HG03558 (cell line): Measurements from ENCODE around the gene DNM3.
"Not testable (repeated sequence)": the region's sequence is repeated elsewhere in the genome, so short reads cannot be mapped to it uniquely, and the experiment has no call there.

Experiments
- ATAC-seq: cut with Tn5 transposase; IDR thresholded peaks from one replicate; pipeline ENCODE4 v1.9.1; 2021; ENCODE audit warnings: moderate number of reproducible peaks; ENCODE audit not compliant: unreplicated experiment; ENCODE audit errors: extremely low read depth

DNM3 gene

DNA sequence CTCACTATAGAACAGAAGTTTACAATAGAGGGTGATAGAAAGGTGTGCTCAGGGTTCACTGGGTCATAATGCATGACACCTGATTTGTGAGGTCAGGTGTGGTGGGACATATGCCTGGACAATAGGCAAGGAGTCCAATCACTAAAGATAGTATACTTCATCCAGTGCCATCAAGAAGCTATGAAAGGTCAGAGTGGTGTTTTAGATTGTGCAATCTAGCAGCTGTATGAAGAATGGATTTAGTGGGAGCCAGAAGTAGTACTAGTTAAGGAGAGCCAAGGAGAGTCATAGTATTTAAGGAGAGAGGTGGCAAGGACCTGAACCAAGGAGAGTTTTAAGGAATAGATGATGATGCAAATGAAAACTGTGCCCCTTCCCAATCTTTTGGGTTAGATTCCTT is 498.5 kb downstream of the DNM3 start:
- ATAC-seq: no peak

DNA sequence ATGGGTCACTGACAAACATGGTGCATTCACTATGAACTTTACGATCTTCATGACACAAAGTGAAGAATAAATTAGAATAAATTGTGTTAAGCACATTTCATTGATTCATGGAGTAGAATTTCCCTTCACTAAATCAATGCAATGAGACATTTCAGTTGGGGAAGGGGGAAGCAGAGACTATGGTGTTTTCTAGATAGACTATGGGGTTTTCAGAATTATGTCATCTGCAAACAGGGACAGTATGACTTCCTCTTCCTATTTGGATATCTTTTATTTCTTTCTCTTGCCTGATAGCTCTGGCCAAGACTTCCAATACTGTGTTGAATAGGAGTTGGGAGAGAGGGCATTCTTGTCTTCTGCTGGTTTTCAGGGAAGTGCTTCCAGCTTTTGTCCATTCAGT is 499.2 kb downstream of the DNM3 start:
- no peak for ATAC-seq

DNA sequence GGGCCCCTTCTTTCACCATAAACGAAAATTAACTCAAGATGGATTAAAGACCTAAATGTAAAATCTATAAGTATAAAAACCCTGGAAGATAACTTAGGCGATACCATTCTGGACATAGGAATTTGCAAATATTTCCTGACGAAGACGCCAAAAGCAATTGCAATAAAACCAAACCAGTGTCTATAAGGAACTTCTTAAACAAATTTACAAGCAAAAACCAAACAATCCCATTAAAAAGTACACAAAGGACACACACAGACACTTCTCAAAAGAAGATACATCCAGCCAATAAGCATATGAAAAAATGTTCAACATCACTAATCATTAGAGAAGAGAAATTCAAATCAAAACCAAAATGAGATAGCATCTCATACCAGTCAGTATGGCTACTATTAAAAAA is 500.4 kb downstream of the DNM3 start:
- ATAC-seq: no peak

DNA sequence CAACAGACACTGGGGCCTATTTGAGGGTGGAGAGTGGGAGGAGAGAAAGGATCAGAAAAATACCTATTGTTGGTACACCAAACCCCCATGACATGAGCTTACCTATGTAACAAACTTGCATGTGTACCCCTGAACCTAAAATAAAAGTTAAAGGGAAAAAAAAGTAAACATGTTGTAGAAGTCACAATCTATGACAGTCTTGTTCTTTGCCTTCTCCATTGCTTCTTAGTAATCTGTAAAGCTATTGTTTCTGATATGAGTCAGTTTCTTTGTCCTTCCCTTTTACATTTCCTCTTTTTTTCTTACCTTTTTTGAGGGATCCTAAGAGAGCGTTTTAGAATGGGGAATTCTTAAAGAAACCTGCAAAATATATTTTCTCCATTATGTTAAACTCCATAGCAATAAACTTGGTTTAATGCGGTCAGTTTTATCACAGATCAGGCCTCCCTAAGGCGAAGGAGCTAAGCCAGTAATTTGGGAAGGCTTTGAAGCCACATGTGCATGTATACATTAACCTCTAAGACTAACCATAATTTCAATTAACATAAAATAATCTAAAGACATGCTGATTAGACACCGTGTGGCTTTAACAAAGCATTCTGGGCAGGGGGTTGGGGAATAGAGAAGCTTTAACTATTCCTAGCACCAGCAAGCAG is 501.4 kb downstream of the DNM3 start:
- ATAC-seq: peak; percentile 25

DNA sequence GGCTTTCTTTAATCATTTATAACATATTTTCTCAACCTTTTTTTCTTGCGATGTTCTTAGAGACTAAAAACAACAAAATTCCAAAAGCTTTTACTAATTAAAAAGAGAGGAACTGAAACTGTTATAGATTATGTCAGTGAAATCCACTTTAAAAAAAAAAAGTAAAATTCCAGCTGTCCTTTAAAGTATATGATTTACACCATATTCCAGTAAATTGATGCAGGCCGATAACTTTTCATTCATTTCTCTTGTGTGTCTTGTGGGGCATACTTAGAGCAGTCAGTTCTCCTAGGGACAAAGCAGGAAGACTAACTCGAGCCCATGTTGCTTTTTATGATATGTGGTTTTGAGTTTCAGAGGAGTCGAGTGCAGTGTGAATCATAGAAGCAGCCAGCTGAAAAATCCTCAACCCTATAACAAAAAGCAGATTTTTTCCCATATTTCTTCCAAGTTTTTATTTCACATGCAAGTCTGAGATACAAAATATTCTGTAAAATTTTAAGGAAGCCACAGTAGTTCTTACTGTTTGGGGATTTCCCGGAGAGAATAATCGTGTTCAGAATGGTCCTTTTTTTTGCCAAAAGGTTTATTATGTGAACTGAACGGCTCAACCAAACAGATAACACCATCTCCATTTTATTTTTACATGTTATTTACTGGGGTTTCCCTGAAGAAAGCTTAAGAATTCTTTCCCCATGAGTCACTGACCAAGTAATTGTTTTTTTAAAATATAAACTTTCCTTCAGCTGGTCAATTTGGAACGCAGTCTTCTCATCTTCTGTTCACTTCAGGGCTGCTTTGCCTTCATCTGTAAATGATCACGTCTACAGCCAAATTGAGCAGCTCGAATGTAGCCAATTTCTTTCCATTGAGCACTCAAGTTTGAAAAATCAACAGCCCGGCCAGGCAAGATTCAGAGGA is 502.2 kb downstream of the DNM3 start:
- no peak for ATAC-seq

DNA sequence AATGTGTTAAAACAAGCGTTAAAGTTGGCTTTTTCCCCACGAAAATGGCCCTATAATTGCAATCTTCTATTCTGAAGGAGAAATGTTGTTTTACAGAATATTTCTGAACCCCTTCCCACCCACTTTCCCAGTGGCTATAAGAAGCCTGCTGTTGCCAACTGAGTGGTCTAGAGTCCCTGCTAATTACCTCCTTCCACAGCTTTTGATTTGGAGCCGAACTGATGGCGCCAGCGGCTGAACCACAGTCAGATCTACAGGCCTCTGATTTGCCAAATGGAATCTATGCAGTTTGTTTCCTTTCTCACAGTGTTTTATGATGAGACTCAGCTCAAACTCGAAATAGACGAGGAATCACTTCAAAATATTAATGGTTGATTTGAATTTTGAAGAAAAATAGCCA is 503.1 kb downstream of the DNM3 start:
- no peak for ATAC-seq

DNA sequence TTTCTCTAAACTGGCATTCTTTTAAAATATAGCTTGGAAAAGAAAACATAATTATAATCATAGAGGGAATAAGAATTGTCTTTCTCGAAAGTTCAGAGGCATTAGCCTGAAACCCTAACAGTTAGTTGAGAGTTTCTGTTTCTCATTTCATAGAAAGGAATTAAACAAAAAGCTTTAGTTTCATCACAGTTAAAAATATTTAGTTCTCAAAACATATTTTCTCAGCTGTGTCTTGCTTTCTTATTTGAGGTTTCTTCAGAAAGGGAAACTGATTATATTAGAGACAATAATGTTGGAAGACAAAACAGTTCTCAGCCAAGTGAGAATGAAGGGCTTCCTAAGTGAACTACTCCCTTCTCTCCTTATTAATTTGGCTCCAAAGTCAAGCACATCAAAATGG is 503.8 kb downstream of the DNM3 start:
- no peak for ATAC-seq

DNA sequence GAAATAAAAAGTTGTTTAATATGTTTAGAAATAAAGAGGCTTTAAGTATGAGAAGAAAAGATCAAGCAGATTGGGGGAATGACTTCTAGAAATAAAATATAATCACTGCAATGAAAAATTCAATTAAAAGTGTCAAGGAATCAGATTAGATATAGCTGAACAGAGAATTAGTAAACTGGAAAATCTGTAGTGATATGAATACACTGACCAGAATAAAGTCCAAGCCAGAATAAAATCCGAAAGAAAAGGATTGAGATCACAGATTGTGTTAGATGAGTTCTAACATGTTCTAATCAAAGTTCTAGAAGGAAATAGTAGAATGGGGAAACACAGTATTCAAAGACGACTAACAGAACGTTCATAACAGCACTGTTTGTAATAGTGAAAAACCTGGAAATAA is 506.1 kb downstream of the DNM3 start:
- ATAC-seq: no peak

DNA sequence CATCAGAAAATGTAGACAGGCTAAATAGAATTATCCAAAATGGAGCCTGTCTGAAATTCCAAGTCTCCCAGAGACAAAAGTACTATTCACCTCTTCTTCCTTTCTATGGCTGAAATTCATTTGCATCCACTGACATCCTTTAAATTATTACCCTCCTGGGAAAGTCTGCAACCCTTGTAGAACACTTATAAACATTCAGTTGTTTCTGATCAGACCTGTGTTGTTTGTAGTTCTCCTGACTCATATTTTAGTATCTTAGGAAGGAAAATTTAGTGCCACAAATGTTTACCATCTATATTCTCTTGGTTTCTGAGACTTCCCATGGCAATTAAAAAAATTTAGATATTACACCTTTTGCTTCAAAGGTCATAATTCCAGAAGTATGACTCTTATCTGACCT is 509.6 kb downstream of the DNM3 start:
- no peak for ATAC-seq

DNA sequence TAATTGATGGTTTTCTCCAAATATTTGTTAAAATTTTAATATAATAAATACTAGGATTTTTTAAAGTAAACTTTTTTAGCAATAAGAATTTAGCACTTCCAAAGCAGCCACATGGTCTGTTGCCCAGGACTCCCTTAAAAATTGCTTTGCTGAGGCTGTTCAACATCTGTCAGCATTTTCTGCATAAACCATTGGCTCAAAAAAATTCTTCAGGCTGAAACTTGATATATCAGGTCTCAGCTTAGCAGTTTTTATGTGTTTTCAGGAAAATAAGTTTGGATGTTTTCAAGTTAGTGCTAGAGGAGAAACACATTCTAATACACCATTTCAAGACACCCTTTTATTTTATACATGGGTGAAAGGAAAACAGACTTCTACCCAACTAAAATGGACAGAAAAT is 510.0 kb downstream of the DNM3 start:
- ATAC-seq: no peak

DNA sequence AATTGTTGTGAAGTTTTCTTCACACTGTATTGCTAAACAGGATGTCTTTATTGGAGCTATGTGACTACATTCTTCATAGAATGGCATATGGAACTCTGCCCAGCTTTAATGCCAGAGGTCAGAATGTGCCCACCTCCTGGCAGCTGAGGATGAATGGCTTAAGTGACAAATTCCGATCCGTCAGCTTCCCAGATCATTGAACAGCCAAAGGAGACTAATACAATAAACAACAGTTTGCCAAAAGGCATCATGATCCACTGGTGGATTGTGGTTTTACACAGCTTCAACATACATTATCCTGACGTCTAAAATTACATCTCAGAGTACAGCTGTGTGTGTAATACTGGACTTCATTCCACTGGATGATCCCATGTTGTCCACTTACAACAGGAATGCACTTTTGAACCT is 510.5 kb downstream of the DNM3 start:
- no peak for ATAC-seq

DNA sequence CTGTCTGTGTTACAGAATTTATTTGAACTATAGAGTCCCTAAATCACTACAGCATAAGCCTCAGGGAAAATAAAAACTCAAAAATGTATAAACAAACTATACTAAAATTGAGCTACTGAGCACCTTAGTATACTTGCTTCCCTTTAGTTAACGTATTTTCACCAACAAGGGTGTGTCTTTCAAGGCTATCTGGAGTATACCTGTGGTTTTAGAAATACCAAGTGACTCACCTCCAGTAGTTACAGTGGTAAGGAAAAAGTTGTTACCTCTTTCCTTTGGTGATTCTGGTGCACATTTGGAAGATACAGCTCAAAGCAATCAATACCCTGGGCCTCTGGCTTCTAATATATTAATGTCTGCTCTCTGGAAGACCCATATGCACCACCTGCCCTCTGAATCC is 511.1 kb downstream of the DNM3 start:
- ATAC-seq: no peak

DNA sequence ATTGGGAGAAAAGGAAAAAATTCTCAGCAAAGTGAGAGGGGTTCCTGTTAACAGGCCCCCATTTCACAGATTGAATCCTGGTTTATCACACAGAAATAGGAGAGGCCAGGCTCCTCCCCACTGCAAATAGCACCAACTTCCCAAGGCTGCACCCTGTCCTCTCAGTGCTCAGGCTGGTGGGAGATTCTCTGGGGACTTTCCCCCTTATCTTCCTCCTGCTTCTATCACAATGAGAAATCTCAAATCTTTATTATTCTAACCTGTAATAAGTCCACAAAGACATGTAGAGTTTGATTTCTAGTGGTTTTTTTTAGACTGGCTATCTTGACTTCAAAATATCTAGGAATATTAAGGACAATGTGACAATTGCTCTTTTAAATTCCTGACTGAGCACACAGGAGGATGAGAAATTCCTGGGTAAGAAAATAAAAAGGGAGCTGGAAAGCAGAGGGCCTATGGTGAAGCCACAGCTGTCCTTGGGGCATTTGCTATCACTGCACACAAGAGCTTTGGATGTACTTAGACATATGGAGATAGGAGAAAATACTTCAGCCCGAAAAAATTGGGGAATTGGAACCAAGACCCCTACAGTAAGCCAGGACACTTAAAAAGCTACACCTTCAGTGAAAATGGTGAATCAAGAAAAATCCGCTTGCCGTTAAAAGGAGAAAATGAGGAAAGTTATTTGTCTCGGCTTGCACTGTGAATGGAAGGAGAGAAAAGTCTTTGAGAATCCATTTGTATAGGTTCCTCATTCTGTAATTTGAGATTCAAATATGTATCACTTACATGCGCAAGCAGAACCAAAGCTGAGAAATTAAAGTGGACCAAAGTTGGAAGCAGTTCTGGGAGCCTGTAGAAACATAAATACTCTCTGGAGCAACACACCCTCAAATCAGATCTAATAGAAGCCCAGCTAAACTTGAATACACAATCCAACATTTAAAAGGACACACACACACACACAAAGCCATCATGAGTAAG is 513.3 kb downstream of the DNM3 start:
- no peak for ATAC-seq

DNA sequence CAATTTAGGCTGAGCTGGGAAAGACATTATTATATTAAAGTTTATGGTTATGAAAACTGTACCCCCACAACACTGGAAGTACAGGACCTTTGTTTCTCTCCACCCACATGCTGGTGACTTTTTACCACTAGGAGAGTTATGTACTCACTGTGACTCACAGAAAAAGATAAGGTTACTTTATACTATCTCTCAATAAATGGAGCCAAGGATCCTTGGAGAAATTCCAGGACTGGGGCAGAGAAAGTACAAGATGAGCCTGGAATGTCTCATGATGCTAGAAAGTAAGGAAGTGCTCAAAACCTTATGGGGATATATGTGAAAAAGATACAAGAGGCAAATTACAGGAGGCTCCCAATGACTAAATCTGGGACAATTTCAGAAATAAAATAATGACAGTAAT is 515.3 kb downstream of the DNM3 start:
- ATAC-seq: no peak

DNA sequence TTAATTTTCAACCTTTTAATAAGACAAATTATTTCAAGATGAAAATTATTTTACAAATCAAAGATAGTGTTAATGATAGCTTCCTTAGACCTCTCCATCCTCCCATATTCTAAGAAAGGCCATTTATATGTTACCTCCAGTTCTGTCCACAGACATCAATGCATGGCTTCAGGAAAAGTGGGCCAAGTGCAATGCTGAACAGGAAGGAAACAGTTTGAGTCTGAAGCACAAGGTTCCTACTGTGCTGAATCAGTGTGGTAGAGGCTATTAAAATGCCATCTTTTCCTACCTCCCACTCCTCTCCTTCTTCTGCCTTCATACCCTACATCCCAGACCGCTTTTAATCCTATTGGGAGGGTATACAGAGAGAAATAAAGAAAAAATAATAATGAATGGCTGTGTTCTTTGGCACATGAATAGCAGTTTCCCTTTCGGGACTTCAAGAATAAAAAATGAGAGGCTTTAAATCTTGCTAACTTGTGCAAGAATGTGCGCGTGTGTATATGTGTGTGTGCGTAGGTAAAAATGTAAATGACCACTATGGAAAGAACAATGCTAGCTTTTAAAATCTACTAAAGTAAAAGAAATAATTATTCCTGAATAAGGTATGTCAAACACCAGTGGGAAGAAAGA is 516.6 kb downstream of the DNM3 start:
- no peak for ATAC-seq

DNA sequence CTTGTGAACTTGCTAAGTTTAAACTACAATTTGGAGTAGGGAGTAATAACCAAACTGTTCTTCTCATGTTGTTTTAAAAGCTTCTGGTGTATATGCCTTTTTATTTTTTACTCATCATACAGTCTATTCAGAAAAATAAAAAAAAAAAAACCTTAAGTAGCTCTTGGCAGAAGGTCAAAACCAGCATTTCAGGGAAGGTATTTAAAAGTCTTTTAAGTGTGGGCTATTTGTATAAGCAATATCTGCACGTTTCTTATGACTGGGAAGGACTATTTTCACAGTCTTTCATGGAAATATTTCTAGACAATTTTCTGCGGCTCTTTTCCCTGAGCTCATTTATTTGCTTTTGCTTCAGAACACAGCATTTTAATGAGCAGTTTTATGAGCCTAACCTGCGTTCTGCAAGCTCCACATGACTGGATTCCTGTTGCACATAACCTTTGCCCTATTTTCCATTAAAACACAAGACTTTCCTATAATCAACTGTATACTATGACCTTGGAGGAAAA is 518.2 kb downstream of the DNM3 start:
- no peak for ATAC-seq

DNA sequence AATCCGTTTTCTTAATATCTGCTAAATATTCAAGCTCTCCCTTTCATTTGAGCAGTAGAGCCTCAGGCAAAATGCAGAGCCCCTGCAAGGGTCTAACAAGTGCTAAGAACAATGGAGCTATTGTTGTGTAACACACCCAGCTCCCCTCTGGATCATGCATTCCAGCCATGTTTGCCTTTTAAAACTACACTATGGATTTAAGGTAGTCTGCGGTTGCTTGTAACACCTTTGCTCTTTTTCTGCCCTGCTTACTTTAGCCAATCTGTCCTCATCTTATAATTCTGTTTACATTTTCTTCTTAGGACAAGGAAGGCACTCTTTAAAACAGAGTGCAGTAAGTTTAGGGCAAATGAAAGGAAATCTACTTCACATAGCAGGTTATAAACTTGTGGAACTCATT is 519.2 kb downstream of the DNM3 start:
- ATAC-seq: no peak

DNA sequence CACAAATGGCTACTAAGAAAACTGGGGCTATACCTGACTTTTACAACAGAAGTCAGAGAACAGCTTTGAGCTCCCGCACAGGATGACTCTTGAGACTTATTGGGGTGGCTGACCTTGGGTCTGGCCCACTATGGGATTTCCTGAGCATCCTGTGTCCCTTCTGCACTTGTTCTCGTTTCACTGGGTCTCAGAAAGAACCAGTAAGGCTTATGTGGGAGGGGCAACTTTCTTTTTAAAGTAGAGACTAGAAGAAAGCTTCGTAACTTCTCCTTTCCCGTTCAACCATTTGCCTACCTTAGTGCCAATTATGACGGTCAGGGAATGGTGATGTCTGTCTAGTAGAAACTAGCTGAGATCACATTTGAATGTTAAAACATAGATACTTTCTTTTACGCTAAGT is 519.7 kb downstream of the DNM3 start:
- ATAC-seq: no peak

DNA sequence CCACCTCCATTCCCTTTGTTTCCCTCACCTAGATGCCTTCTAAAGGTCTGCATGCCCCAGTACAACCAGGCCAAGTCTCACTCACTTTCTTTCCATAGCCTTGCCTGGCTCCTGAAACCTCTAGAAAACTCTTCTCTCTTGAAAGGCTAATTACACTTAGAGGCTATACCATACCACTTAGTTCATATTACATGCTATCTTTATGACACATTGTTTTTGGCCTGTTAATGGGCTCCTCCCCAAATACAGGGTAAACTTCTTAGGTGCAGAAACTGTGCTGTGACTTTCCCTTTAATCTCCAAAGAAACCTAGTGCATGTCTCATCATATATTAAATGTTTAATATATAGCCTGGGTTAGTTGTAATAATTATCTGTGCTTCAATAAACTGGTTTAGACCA is 522.6 kb downstream of the DNM3 start:
- ATAC-seq: no peak

DNA sequence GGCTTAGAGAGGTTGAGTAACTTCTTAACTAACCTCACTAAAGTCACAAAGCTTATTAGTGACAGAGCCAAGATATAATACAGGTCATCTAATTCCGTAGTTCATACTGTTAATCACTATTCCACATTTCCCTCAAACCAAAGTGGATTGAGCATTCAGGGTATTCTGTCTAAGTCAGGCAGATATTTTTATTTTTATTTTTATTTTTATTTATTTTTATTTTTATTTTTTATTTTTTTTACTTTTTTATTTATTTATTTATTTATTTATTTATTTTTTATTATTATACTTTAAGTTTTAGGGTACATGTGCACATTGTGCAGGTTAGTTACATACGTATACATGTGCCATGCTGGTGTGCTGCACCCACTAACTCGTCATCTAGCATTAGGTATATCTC is 530.3 kb downstream of the DNM3 start:
- ATAC-seq: not testable (repeated sequence)
